H9 (cell line): Measurements from ENCODE around the gene CADPS2. TPM values are rescaled to one million over a fixed set of nuclear protein-coding genes. Genes with fewer than 3 reads are reported as not detected.

Experiments
- DNase-seq: peaks from one replicate; pipeline ENCODE4 v3.0.0-alpha.2; 2017
- H2AFZ ChIP-seq: one replicate; pipeline ENCODE4 v1.6.1; 2013; ENCODE audit warnings: mild to moderate bottlenecking, low read length, control low read depth, moderate library complexity
- H2AK5ac ChIP-seq: 2 replicates; pipeline ENCODE4 v1.6.1; 2013; ENCODE audit warnings: low read length, control low read depth, mixed read lengths; ENCODE audit not compliant: insufficient read length
- H2BK120ac ChIP-seq: one replicate; pipeline ENCODE4 v1.6.1; 2013; ENCODE audit warnings: low read depth, mild to moderate bottlenecking, low read length, control low read depth, inconsistent platforms; ENCODE audit not compliant: poor library complexity, severe bottlenecking
- H2BK12ac ChIP-seq: 2 replicates; pipeline ENCODE4 v1.6.1; 2013; ENCODE audit warnings: low read length, control low read depth, mixed read lengths, low read depth; ENCODE audit not compliant: insufficient read length
- H2BK15ac ChIP-seq: 2 replicates; pipeline ENCODE4 v1.6.1; 2013; ENCODE audit warnings: low read depth, low read length, control low read depth
- H2BK20ac ChIP-seq: one replicate; pipeline ENCODE4 v1.6.1; 2013; ENCODE audit warnings: low read depth, mild to moderate bottlenecking, low read length, control low read depth, inconsistent platforms; ENCODE audit not compliant: poor library complexity, severe bottlenecking
- H2BK5ac ChIP-seq: 2 replicates; pipeline ENCODE4 v1.6.1; 2013; ENCODE audit warnings: low read length, control low read depth, mixed read lengths; ENCODE audit not compliant: insufficient read length
- H3K14ac ChIP-seq: 2 replicates; pipeline ENCODE4 v1.6.1; 2013; ENCODE audit warnings: low read length, control low read depth; ENCODE audit not compliant: insufficient read depth
- H3K18ac ChIP-seq: 2 replicates; pipeline ENCODE4 v1.6.1; 2013; ENCODE audit warnings: low read depth, mild to moderate bottlenecking, mixed read lengths, low read length, control low read depth; ENCODE audit not compliant: insufficient read length
- H3K23ac ChIP-seq: 2 replicates; pipeline ENCODE4 v1.6.1; 2013; ENCODE audit warnings: low read length, control low read depth, mixed read lengths, low read depth; ENCODE audit not compliant: insufficient read length
- H3K23me2 ChIP-seq: 2 replicates; pipeline ENCODE4 v1.6.1; 2013; ENCODE audit warnings: low read depth, mild to moderate bottlenecking, mixed read lengths, low read length, control low read depth; ENCODE audit not compliant: insufficient read length, poor library complexity, severe bottlenecking
- H3K27ac ChIP-seq: 2 replicates; pipeline ENCODE4 v1.5.1; 2013; ENCODE audit warnings: low read length, control low read depth, mixed read lengths, low read depth; ENCODE audit not compliant: insufficient read length
- H3K27me3 ChIP-seq: 2 replicates; pipeline ENCODE4 v1.6.1; 2013; ENCODE audit warnings: low read length, control low read depth, inconsistent platforms; ENCODE audit not compliant: insufficient read depth
- H3K4ac ChIP-seq: 2 replicates; pipeline ENCODE4 v1.6.1; 2013; ENCODE audit warnings: low read depth, mild to moderate bottlenecking, control low read depth, inconsistent platforms, low read length, moderate library complexity
- H3K4me1 ChIP-seq: 2 replicates; pipeline ENCODE4 v1.6.1; 2013; ENCODE audit warnings: low read length, control low read depth, inconsistent platforms; ENCODE audit not compliant: insufficient read depth
- H3K4me2 ChIP-seq: 2 replicates; pipeline ENCODE4 v1.6.1; 2013; ENCODE audit warnings: low read length, control low read depth, mixed read lengths; ENCODE audit not compliant: insufficient read length, insufficient read depth
- H3K56ac ChIP-seq: 2 replicates; pipeline ENCODE4 v1.6.1; 2013; ENCODE audit warnings: low read depth, mild to moderate bottlenecking, mixed read lengths, low read length, control low read depth; ENCODE audit not compliant: insufficient read length
- H3K79me1 ChIP-seq: 2 replicates; pipeline ENCODE4 v1.6.1; 2013; ENCODE audit warnings: low read depth, mild to moderate bottlenecking, moderate library complexity, low read length, control low read depth, inconsistent platforms; ENCODE audit not compliant: insufficient read depth, poor library complexity, severe bottlenecking
- H3K79me2 ChIP-seq: 2 replicates; pipeline ENCODE4 v1.6.1; 2013; ENCODE audit warnings: low read length, control low read depth, inconsistent platforms; ENCODE audit not compliant: insufficient read depth
- H3K9ac ChIP-seq: 2 replicates; pipeline ENCODE4 v1.6.1; 2013; ENCODE audit warnings: low read length, control low read depth, mixed read lengths; ENCODE audit not compliant: insufficient read length; ENCODE audit errors: extremely low read depth
- H3K9me3 ChIP-seq: one replicate; pipeline ENCODE4 v1.6.1; 2013; ENCODE audit warnings: low read depth, low read length, inconsistent platforms; ENCODE audit not compliant: control insufficient read depth
- H3T11ph ChIP-seq: one replicate; pipeline ENCODE4 v1.6.1; 2013; ENCODE audit warnings: mild to moderate bottlenecking, low read length, control low read depth, inconsistent platforms
- H4K20me1 ChIP-seq: one replicate; pipeline ENCODE4 v1.6.1; 2013; ENCODE audit not compliant: control insufficient read depth, insufficient read length, insufficient read depth
- H4K5ac ChIP-seq: 2 replicates; pipeline ENCODE4 v1.6.1; 2013; ENCODE audit warnings: low read depth, mild to moderate bottlenecking, mixed read lengths, low read length, control low read depth; ENCODE audit not compliant: insufficient read length
- H4K8ac ChIP-seq: replicated peaks from 2 replicates; pipeline ENCODE4 v1.6.1; 2013; ENCODE audit warnings: low read length, control low read depth, mixed read lengths, low read depth; ENCODE audit not compliant: insufficient read length
- H4K91ac ChIP-seq: 2 replicates; pipeline ENCODE4 v1.6.1; 2013; ENCODE audit warnings: low read depth, mild to moderate bottlenecking, moderate library complexity, mixed read lengths, low read length, control low read depth; ENCODE audit not compliant: insufficient read length
- H3K27ac Mint-ChIP-seq, 3 experiments: 2 replicates in 2 of 3; 3 replicates in 1 of 3; pipeline ENCODE4 v1.8.0; 2020 to 2021; ENCODE audit warnings: mixed read lengths in 3 of 3, mild to moderate bottlenecking in 1 of 3, moderate library complexity in 1 of 3
- H3K27me3 Mint-ChIP-seq: 2 replicates; pipeline ENCODE4 v1.8.0; 2021; ENCODE audit warnings: low read depth, mild to moderate bottlenecking, moderate library complexity, mixed read lengths
- H3K36me3 Mint-ChIP-seq, 3 experiments: 2 replicates in 2 of 3; 3 replicates in 1 of 3; pipeline ENCODE4 v1.8.0; 2020 to 2021; ENCODE audit warnings: low read depth in 3 of 3, mixed read lengths in 3 of 3; ENCODE audit not compliant: insufficient read depth in 1 of 3
- H3K4me1 Mint-ChIP-seq, 2 experiments: 2 replicates each; pipeline ENCODE4 v1.8.0; 2020; ENCODE audit warnings: mixed read lengths in 2 of 2
- H3K4me3 Mint-ChIP-seq, 2 experiments: 2 replicates in 1 of 2; 3 replicates in 1 of 2; pipeline ENCODE4 v1.8.0; 2020 to 2021; ENCODE audit warnings: mild to moderate bottlenecking in 2 of 2, mixed read lengths in 2 of 2, moderate library complexity in 1 of 2
- H3K9me3 Mint-ChIP-seq, 2 experiments: 2 replicates in 1 of 2; 3 replicates in 1 of 2; pipeline ENCODE4 v1.8.0; 2020; ENCODE audit warnings: mild to moderate bottlenecking in 2 of 2, mixed read lengths in 2 of 2, moderate library complexity in 1 of 2
- CTCF ChIP-seq: fragments of 200-600 bp; sonication (generic); conservative IDR thresholded peaks from 3 replicates; pipeline ENCODE4 v1.8.0; 2021; ENCODE audit warnings: antibody characterized with exemption, mild to moderate bottlenecking
- WGBS: extraction: QIAGEN DNeasy Blood & Tissue Kit; methylation state at CpG from one replicate; pipeline ENCODE4 v1.1.7; 2013; ENCODE audit warnings: missing lambda C conversion rate, low lambda C conversion rate, mixed read lengths; ENCODE audit not compliant: insufficient read length; ENCODE audit errors: extremely low coverage; 5-methylcytosine and 5-hydroxymethylcytosine counted together
- total RNA-seq: library from RNA; stranded (reverse); gene quantifications from 2 replicates; pipeline ENCODE4 v1.2.1, GENCODE V29; 2021

The CADPS2 gene
- total RNA-seq, 1 experiment from 2014 or later, result 7.1 TPM

- Mint-ChIP-seq H3K4me3 (no peak overlapping the region), H3K4me1 (peaks cover 14 to 16% of the 10 kb centered on the region in 2 experiments)
- no peak overlapping the region for H2AFZ ChIP-seq
These were observed 54.8 kb downstream of the CADPS2 start for GRCh38 chr7:122831436-122831835.

More at GRCh38 chr7:122831436-122831835, 54.8 kb downstream of the CADPS2 start:
- peaks cover 2 to 9% (median 5%) of the 10 kb centered on the region in 3 experiments; a peak in 3 of 7 replicates for H3K36me3 Mint-ChIP-seq
- Histone ChIP-seq H2BK5ac (no peak overlapping the region), H2BK120ac (no peak overlapping the region), H3K18ac (no peak overlapping the region), H3K27me3 (no peaks in the 10 kb centered on the region), H2BK15ac (no peak overlapping the region), H2BK20ac (no peak overlapping the region), H4K8ac (no peak overlapping the region), H4K91ac (no peak overlapping the region), H3T11ph (no peak overlapping the region), H3K14ac (no peak overlapping the region), H4K20me1 (no peaks in the 10 kb centered on the region), H3K9ac (no peak overlapping the region), H2AK5ac (no peak overlapping the region), H3K79me1 (no peaks in the 10 kb centered on the region), H2BK12ac (no peak overlapping the region), H3K79me2 (no peaks in the 10 kb centered on the region), H3K23ac (no peak overlapping the region), H3K27ac (no peak overlapping the region), H4K5ac (no peak overlapping the region), H3K4ac (no peak overlapping the region), H3K23me2 (no peaks in the 10 kb centered on the region), H3K9me3 (no peaks in the 10 kb centered on the region), H3K4me2 (no peak overlapping the region), H3K56ac (no peak overlapping the region), H3K4me1 (no peaks in the 10 kb centered on the region)
- peaks cover 7 to 8% of the 10 kb centered on the region in 2 experiments; a peak in 4 of 5 replicates for H3K9me3 Mint-ChIP-seq
- no peaks in the 10 kb centered on the region for H3K27me3 Mint-ChIP-seq
- DNase-seq, result no peak
- TF ChIP-seq CTCF, result no peak
- no CpG with 5 or more reads among the region's 1 CpG for WGBS
- H3K27ac Mint-ChIP-seq, result no peak overlapping the region
